ENCODE measurements around the gene TSPAN4. TPM values are rescaled to one million over a fixed set of nuclear protein-coding genes. Genes with fewer than 3 reads are reported as not detected.
A peak's percentile ranks its signal among the peaks of the same experiment; 100 is the strongest.

The TSPAN4 gene
- polyA plus RNA-seq, 6 donors from 2014 or later = 1.5 to 3.4 (median 2.8) TPM; not detected in 1

DNA sequence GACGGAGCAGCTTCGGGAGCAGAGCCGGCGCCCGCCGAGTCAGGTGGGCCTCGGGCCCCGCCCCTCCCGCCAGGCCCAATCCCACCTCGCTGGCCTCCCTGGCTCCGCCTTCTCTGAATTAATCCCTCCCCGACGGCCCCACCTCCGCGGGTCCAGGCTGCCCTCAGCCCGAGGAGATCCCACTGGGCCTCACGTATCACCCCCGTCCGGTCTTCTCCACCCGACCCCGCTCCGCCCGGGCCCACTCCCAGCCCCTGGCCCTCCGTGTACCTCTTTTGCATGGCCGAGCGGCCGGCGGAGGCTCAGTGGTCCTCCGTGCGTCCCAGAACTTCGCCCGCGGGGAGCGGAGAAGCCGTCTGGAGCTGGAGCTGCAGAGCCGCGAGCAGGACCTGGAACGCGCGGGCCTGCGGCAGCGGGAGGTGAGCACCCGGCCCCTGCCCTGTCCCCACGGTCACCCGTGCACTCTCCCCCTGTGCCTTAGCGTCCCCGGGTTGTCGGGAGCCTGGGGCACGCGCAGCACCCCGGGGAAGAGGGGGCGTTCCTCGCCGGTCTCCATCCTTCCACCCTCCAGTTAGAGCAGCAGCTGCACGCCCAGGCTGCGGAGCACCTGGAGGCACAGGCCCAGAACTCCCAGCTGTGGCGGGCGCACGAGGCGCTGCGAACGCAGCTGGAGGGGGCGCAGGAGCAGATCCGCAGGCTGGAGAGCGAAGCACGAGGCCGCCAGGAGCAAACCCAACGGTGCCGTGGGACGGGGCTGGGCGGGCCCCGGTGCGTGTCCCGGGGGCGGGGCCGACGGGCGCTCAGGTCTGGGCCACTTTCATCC, 12.1 kb upstream of the TSPAN4 start:
- Mint-ChIP-seq H3K9me3 (no peaks in the 10 kb centered on the region), H3K4me1 (peaks cover 37 to 48% (median 37%) of the 10 kb centered on the region in 3 donors), H3K36me3 (no peaks in the 10 kb centered on the region), H3K27me3 (peaks cover 16 to 50% (median 29%) of the 10 kb centered on the region in 3 donors), H3K4me3 (peak overlapping the region; percentile 20 to 87 (median 78)), H3K27ac (no peak overlapping the region)
- peak; percentile 44 to 49 for ATAC-seq (ENCODE audit: low read depth in 2 of 2)
- peak; percentile 58 for DNase-seq

DNA sequence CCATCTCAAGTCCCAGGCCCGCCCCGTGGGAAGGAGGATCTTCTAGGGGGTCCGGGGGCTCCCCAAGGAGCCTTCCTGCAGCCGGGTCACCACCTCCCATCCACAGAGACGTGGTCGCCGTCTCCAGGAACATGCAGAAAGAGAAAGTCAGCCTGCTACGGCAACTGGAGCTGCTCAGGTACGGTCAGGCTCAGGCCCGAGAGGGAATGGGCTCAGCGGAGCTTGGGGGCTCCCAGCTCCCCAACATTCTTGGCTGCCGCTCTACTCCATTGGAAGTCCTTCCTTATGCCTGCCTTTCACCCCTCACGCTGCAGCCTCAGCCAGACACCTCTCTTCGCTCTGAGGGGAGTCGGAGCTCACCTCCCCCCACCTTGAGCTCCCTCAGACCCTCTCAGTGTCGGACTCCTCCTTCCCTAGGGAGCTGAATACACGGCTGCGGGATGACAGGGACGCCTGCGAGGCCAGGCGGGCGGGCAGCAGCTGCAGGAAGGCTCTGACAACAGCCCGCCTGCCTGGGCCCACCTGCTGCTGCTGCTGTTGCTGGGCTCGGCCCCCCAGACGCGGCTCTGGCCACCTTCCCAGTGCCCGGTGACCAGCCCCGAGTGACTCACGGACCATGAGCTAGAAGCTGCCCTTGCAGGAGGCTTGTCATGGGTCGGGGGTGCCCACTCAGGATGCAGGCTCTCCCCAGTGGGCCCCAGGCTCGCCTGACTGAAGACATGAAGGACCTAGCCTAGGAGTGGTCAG, 11.4 kb upstream of the TSPAN4 start:
- Mint-ChIP-seq H3K4me3 (peak overlapping the region; percentile 41 to 89 (median 70)), H3K9me3 (no peaks in the 10 kb centered on the region), H3K27ac (no peak overlapping the region), H3K4me1 (peaks cover 37 to 48% (median 37%) of the 10 kb centered on the region in 3 donors), H3K36me3 (no peaks in the 10 kb centered on the region), H3K27me3 (peaks cover 16 to 50% (median 29%) of the 10 kb centered on the region in 3 donors)
- no peak for ATAC-seq (ENCODE audit: low read depth in 2 of 2)
- DNase-seq = no peak

DNA sequence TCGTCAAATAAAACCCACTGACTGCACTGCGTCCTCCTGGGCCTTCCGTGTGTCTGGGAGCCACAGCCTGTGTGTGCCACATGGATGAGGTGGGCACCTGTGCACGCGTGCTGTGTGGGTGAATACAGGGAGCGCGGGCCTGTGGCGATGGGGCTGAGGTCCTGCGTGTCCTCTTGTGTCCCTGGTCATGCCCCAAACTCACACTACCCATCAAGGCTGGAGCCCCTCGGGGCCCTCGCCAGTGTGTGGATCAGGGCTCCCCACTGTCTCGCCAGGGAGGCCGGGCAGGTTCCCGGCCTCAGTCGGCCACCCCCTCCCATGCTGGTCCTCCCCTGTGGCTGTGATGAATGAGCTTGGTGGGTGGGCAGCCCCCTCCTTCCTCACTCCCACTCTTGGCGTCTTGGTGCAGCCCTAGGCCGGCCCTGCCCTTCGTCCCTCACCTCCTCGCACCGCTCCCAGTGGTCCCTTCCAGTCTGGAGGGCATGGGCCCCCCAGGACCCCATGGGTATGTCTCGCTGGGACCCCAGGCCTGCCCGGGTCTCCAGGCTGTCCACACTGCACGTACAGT, 10.6 kb upstream of the TSPAN4 start:
- peaks cover 32 to 48% (median 37%) of the 10 kb centered on the region in 3 donors for H3K4me1 Mint-ChIP-seq
- DNase-seq = no peak
- ATAC-seq (ENCODE audit: low read depth in 2 of 2) = no peak
- peak overlapping the region in 1 of 6 donors; percentile 1 for H3K27ac Mint-ChIP-seq
- peaks cover 16 to 50% (median 29%) of the 10 kb centered on the region in 3 donors for H3K27me3 Mint-ChIP-seq
- no peaks in the 10 kb centered on the region for H3K9me3 Mint-ChIP-seq
- H3K4me3 Mint-ChIP-seq = peak overlapping the region; percentile 41 to 86 (median 70)
- H3K36me3 Mint-ChIP-seq = no peaks in the 10 kb centered on the region

DNA sequence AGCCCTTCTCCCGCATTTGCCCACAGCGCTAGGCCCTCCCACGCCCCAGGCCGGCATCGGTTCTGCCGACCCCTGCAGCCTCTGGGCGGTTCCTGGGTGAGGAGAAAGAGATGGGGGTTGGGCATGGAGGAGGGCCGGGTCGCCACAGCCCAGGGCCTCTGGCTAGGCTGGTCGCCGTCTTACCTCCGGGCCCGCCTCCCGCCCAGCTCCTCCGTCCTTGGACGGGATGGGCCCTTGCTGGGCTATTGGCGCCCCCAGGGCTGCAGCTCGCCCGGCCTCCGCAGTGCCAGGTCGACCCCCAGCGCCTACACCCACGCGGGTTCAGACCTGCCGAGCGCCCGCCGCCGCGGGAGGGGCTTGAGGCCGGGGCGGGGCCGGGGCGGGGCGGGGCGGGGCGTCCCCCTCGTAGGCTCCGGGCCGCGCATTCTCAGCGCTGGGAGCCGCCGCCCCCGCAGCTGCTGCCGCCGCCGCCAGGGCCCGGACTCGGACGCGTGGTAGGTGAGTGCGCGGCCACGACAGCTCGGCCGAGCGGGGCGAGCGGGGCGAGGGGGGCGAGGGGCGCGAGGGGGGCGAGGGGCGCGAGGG, 10.0 kb upstream of the TSPAN4 start, which contains the start of gene CD151:
TSS of gene CD151 (plus strand) at position 424 of the 585 bp plus-strand sequence. CDS start 3,118 bp downstream, outside the sequence.
- ATAC-seq (ENCODE audit: low read depth in 2 of 2) (peak; percentile 54 to 62), DNase-seq (no peak)
- Mint-ChIP-seq H3K36me3 (no peaks in the 10 kb centered on the region), H3K27ac (peak within 1 kb of the TSS in 4 of 6 donors; percentile 1 to 78 (median 29)), H3K4me1 (peaks cover 30 to 45% (median 34%) of the 10 kb centered on the region in 3 donors), H3K4me3 (peak within 1 kb of the TSS; percentile 47 to 86 (median 74)), H3K27me3 (peaks cover 16 to 47% (median 28%) of the 10 kb centered on the region in 3 donors), H3K9me3 (no peaks in the 10 kb centered on the region)

DNA sequence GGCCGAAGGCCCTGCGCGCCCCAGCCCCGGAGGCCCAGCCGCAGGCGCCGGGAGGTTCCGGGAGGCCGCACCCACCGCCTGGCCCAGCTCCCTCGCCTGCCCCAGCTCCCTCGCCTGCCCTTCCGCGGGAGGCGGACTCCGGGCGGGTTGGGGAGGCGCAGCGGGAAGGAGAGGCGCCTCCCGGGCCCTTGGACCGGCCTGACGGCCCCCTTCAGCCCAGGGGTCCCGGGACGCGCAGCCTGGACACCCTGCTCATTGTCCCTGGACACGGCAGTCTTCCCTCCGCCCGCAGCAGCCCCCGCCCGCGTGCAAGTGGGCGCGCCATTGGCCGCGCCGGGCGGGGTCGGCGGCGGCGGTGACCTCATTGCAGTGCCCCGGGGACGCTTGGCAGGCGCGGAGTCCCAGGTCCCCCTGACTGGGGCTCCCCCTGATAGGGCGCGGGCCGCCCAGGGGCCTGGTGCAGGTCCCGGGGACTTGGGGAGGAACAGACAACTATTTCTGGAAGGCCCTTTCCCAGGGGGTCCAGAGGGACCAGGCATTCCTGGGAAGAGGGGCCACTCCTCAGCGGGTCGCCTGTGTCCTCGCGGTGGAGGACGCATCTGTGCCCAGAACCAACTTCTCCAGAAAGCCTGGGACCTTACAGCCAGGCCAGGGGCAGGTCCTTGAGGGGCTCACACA, 9.4 kb upstream of the TSPAN4 start:
- Mint-ChIP-seq H3K9me3 (no peaks in the 10 kb centered on the region), H3K4me3 (peak overlapping the region; percentile 22 to 86 (median 72)), H3K27me3 (peaks cover 10 to 41% (median 21%) of the 10 kb centered on the region in 3 donors), H3K27ac (peak overlapping the region in 1 of 6 donors; percentile 27), H3K36me3 (no peaks in the 10 kb centered on the region), H3K4me1 (peaks cover 24 to 38% (median 29%) of the 10 kb centered on the region in 3 donors)
- ATAC-seq (ENCODE audit: low read depth in 2 of 2) = peak; percentile 51 to 63
- no peak for DNase-seq

DNA sequence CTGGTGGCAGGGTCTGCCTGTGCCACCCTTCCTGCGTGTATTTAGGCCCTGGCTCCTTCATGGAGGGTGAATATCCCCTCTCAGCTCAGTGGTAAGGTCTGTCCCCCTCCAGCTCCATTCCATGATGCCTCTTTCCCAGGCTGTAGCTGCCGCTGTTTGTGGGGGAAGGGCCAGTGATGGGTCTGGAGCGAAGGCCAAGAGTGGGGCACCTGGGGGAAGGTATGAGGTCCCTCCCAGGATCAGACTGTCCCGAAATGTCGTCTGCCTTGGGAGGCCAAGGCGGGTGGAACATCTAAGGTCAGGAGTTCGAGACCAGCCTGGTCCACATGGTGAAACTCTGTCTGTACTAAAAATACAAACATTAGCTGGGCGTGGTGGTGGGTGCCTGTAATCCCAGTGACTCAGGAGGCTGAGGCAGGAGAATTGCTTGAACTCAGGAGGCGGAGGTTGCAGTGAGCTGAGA, 8.8 kb upstream of the TSPAN4 start:
- Mint-ChIP-seq H3K4me1 (peaks cover 20 to 32% (median 25%) of the 10 kb centered on the region in 3 donors), H3K9me3 (no peaks in the 10 kb centered on the region), H3K4me3 (peak overlapping the region; percentile 47 to 82 (median 72)), H3K27me3 (peaks cover 10 to 34% (median 15%) of the 10 kb centered on the region in 3 donors), H3K27ac (peak overlapping the region in 2 of 6 donors; percentile 27 to 31), H3K36me3 (no peaks in the 10 kb centered on the region)
- DNase-seq = no peak
- no peak for ATAC-seq (ENCODE audit: low read depth in 2 of 2)

DNA sequence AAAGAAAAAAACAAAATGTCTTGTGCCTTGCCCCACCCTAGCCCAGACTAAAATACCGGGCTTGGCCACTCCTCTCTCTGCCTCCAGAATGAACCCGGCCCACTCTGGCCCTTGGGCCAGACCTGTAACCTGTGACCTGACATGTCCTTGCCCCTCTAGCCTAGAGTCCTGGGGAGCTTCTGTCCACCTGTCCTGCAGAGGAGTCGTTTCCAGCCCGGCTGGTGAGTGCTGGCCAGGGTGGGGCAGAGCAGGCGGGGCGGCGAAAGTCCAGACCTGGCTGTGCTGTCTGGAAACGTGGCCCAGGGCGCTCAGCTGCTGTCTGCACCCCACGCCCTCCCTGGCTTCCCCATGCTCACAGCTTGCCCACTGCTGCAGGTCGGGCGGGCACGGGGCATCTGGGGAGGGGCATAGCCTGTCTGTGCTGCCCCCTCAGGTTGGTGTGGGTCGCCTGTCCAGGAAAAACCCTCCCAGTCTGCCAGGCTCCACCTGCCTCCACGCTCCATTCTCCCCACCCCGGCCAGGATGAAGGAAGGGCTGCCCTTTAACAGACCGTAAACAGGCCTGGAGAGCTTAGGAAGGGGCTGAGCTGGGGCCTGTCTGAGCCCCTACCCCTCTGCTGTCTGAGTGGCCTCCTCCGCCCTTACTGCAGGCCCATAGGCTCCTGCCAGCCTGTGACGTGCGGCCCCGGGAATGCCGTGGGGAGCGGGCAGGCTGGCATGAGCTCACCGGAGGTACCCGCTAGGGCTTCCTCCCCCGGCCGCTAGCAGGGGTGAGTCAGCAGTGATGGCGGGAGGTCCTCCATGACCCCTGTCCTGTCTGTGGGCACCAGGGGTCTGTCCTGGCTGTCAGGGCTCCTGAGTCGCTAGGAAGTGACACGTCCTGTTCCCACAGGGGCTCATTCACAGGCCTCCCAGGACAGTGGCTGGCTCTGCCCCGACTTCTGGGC, 8.0 kb upstream of the TSPAN4 start:
- H3K4me3 Mint-ChIP-seq = peak overlapping the region; percentile 25 to 82 (median 71)
- H3K27me3 Mint-ChIP-seq = peaks cover 5 to 27% (median 9%) of the 10 kb centered on the region in 3 donors
- peak overlapping the region in 1 of 6 donors; percentile 31 for H3K27ac Mint-ChIP-seq
- ATAC-seq (ENCODE audit: low read depth in 2 of 2) (no peak), DNase-seq (no peak)
- peaks cover 14 to 24% (median 17%) of the 10 kb centered on the region in 3 donors for H3K4me1 Mint-ChIP-seq
- no peaks in the 10 kb centered on the region for H3K36me3 Mint-ChIP-seq
- no peaks in the 10 kb centered on the region for H3K9me3 Mint-ChIP-seq

DNA sequence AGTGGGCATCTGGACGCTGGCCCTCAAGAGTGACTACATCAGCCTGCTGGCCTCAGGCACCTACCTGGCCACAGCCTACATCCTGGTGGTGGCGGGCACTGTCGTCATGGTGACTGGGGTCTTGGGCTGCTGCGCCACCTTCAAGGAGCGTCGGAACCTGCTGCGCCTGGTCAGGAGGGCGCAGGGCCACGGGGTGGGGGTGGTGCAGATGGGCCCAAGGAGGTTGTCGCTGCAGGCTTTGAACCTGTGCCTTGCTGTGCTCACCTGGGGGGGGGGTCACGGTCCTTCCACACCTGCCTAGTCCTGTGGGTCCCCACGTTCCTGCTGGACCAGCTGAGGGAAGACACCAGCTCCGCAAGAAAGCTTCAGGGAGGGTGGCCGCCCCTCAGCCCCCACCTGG, 6.4 kb upstream of the TSPAN4 start:
- no peak for DNase-seq
- H3K4me1 Mint-ChIP-seq = peaks cover 23 to 26% (median 24%) of the 10 kb centered on the region in 3 donors
- H3K36me3 Mint-ChIP-seq = no peaks in the 10 kb centered on the region
- H3K27me3 Mint-ChIP-seq = peaks cover 5 to 15% (median 9%) of the 10 kb centered on the region in 3 donors
- no peak overlapping the region for H3K27ac Mint-ChIP-seq
- no peak for ATAC-seq (ENCODE audit: low read depth in 2 of 2)
- H3K4me3 Mint-ChIP-seq = no peak overlapping the region
- no peaks in the 10 kb centered on the region for H3K9me3 Mint-ChIP-seq

DNA sequence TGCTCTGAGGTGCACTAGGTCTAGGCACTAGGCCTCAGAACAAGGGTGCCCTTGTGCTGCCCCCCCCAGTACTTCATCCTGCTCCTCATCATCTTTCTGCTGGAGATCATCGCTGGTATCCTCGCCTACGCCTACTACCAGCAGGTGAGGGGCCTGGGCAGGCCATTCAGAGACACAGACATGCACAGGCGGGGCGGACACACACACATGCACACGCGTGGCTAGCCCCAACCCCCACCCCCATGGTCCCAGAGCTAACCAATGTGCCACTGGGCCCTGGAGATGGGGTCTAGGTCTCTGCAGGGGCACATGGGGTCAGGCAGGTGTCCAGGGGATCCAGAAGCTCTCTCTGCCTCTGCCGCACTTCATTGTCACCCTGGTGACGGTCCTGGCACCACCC, 6.0 kb upstream of the TSPAN4 start:
- no peak for DNase-seq
- H3K27ac Mint-ChIP-seq = no peak overlapping the region
- no peak for ATAC-seq (ENCODE audit: low read depth in 2 of 2)
- H3K4me3 Mint-ChIP-seq = peak overlapping the region in 1 of 8 donors; percentile 53
- H3K4me1 Mint-ChIP-seq = peaks cover 19 to 25% (median 22%) of the 10 kb centered on the region in 3 donors
- peaks cover 5 to 10% (median 5%) of the 10 kb centered on the region in 3 donors for H3K27me3 Mint-ChIP-seq
- no peaks in the 10 kb centered on the region for H3K9me3 Mint-ChIP-seq
- no peaks in the 10 kb centered on the region for H3K36me3 Mint-ChIP-seq

DNA sequence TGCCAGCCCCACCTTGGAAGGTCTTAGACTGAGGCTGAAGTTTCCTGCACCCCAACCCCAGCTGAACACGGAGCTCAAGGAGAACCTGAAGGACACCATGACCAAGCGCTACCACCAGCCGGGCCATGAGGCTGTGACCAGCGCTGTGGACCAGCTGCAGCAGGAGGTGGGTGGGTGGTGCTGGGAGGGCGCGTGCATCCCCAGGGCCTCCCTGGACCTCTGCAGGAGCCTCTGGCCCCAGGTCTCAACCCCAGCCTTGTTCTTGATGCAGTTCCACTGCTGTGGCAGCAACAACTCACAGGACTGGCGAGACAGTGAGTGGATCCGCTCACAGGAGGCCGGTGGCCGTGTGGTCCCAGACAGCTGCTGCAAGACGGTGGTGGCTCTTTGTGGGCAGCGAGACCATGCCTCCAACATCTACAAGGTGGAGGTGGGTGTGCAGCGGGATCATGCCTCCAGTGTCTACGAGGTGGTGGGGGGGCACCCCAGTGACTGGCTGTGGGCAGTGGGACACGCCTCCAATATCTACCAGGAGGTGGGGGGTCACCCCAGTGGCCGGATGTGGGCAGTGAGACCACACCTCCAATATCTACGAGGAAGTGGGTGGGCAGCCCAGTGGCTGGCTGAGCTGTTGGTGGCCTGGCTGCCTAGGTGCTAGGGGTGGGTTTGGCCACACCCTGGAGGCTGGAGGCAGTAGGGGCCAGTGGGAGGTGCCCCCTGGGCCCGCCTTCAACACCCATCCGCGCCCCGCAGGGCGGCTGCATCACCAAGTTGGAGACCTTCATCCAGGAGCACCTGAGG, 5.3 kb upstream of the TSPAN4 start:
- no peaks in the 10 kb centered on the region for H3K9me3 Mint-ChIP-seq
- peaks cover 0 to 7% (median 5%) of the 10 kb centered on the region in 3 donors for H3K27me3 Mint-ChIP-seq
- H3K27ac Mint-ChIP-seq = peak overlapping the region in 1 of 6 donors; percentile 16
- DNase-seq = no peak
- H3K4me3 Mint-ChIP-seq = peak overlapping the region in 1 of 8 donors; percentile 53
- no peaks in the 10 kb centered on the region for H3K36me3 Mint-ChIP-seq
- no peak for ATAC-seq (ENCODE audit: low read depth in 2 of 2)
- H3K4me1 Mint-ChIP-seq = peaks cover 12 to 21% (median 19%) of the 10 kb centered on the region in 3 donors

DNA sequence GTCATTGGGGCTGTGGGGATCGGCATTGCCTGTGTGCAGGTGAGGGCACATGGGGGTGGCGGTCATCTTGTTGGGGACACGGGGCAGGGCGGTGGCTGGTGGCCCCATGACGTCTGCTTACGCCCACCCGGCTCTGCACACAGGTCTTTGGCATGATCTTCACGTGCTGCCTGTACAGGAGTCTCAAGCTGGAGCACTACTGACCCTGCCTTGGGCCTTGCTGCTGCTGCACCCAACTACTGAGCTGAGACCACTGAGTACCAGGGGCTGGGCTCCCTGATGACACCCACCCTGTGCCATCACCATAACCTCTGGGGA, 4.7 kb upstream of the TSPAN4 start:
- ATAC-seq (ENCODE audit: low read depth in 2 of 2) = no peak
- Mint-ChIP-seq H3K27ac (no peak overlapping the region), H3K36me3 (no peaks in the 10 kb centered on the region), H3K9me3 (no peaks in the 10 kb centered on the region), H3K27me3 (peaks cover 0 to 7% (median 5%) of the 10 kb centered on the region in 3 donors), H3K4me1 (peaks cover 10 to 21% (median 19%) of the 10 kb centered on the region in 3 donors), H3K4me3 (no peak overlapping the region)
- DNase-seq = no peak

Data from naive B cell (primary cell).